ENCODE results near the gene ZNF319. TPM values are rescaled to one million over a fixed set of nuclear protein-coding genes. Genes with fewer than 3 reads are reported as not detected.

The ZNF319 gene
- total RNA-seq, 4 donors from 2014 or later, result 3.3 to 12.1 (median 8.4) TPM

DNA sequence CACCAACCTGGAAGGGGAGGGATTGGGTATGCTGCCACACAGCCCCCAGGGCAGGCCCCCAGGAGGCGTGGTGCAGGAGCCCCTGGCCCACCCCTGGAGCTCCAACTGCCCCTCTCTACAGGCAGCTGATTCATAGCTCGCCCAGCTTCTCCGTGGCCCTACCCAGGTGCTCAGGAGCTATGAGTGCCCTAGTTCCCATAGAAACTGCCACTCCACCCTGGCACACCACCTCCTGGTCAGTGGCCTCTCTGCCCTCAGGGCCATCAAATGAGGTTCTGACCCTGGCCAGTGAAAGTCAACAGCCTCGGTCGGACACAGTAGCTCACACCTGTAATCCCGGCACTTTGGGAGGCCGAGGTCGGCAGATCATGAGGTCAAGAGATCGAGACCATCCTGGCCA, 47.6 kb downstream of the ZNF319 start:
- no peak overlapping the region for H3K4me3 ChIP-seq
- TF ChIP-seq POLR2A (IDR thresholded peaks at IDR 0.05), result no peak
- no peak for TF ChIP-seq CTCF (IDR thresholded peaks at IDR 0.05)
- no peaks in the 10 kb centered on the region for H3K36me3 ChIP-seq
- no peaks in the 10 kb centered on the region for H3K27me3 ChIP-seq
- no peaks in the 10 kb centered on the region for H3K9me3 ChIP-seq
- H3K27ac ChIP-seq, result no peak overlapping the region
- DNase-seq, result no peak
- H3K4me1 ChIP-seq, result no peaks in the 10 kb centered on the region

- H3K4me1 ChIP-seq, result no peaks in the 10 kb centered on the region
- H3K9me3 ChIP-seq, result no peaks in the 10 kb centered on the region
- DNase-seq, result no peak
- no peak for TF ChIP-seq CTCF (IDR thresholded peaks at IDR 0.05)
- no peak for TF ChIP-seq POLR2A (IDR thresholded peaks at IDR 0.05)
- H3K36me3 ChIP-seq, result no peaks in the 10 kb centered on the region
- no peak overlapping the region for H3K27ac ChIP-seq
- H3K4me3 ChIP-seq, result no peak overlapping the region
- H3K27me3 ChIP-seq, result no peaks in the 10 kb centered on the region
Measured at GRCh38 chr16:57951204-57951960, 49.1 kb downstream of the ZNF319 start.

DNA sequence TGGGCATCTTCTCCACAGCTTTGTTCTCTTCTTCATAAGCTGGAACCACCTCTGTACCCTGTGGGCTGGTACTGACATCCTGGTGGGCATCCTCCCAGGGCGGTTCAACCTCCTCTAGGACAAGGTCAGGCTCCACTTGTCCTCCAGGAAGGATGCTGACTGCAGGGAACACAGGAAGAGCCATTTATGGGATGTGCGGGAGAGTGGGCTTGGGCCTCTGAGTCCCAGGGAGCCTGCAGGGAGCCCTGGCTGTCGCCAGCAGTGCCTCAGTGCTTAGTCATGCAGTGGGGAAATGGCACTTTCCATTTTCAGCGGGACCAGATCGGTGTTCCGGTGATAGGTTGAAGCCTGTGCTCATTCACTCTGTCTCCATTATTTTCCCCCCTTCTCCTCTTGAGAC, 50.1 kb downstream of the ZNF319 start:
- no peaks in the 10 kb centered on the region for H3K9me3 ChIP-seq
- TF ChIP-seq POLR2A (IDR thresholded peaks at IDR 0.05) (no peak), CTCF (IDR thresholded peaks at IDR 0.05) (no peak)
- H3K4me3 ChIP-seq, result no peak overlapping the region
- H3K27ac ChIP-seq, result no peak overlapping the region
- H3K36me3 ChIP-seq, result no peaks in the 10 kb centered on the region
- peak in 1 of 3 donors; percentile 15 for DNase-seq
- H3K27me3 ChIP-seq, result no peaks in the 10 kb centered on the region
- H3K4me1 ChIP-seq, result no peaks in the 10 kb centered on the region

GRCh38 chr16:57949595-57950238, 50.8 kb downstream of the ZNF319 start:
- Histone ChIP-seq H3K9me3 (no peaks in the 10 kb centered on the region), H3K4me3 (no peak overlapping the region), H3K36me3 (no peaks in the 10 kb centered on the region), H3K4me1 (no peaks in the 10 kb centered on the region), H3K27ac (no peak overlapping the region), H3K27me3 (no peaks in the 10 kb centered on the region)
- peak in 1 of 3 donors; percentile 27 for DNase-seq
- TF ChIP-seq CTCF (IDR thresholded peaks at IDR 0.05), result no peak

DNA sequence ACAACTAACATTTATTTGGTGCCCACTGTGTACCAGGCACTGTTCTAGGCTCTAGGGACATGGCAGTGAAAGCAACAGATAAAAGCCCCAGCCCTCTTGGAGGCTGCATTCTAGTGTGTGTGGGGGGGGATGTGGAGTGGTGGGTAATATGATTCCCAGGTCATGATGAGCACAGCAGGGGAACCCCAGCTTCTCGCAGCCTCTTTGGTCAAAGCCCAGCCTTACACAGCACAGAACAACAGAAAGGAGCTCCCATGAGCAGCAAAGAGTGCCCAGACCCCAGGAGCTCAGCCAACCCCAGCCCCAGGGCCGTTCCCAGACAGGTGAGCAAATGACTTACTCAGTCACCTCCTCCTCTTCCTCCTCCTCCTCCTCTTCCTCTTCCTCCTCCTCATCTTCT, 51.5 kb downstream of the ZNF319 start:
- Histone ChIP-seq H3K4me1 (no peaks in the 10 kb centered on the region), H3K36me3 (no peaks in the 10 kb centered on the region), H3K9me3 (no peaks in the 10 kb centered on the region), H3K27me3 (no peaks in the 10 kb centered on the region), H3K4me3 (no peak overlapping the region), H3K27ac (no peak overlapping the region)
- peak in 1 of 3 donors; percentile 7 for DNase-seq
- TF ChIP-seq CTCF (IDR thresholded peaks at IDR 0.05) (no peak), POLR2A (IDR thresholded peaks at IDR 0.05) (no peak)

All from Peyer's patch (tissue), 4 donors.